Neutrophil (primary cell): ENCODE results near the gene SLC10A7.

ENCODE experiments used
- H3K27ac ChIP-seq: fragments of 200-600 bp; sonication (generic); 2 replicates; pipeline ENCODE4 v1.5.1; 2016; ENCODE audit warnings: mild to moderate bottlenecking, moderate library complexity
- H3K27me3 ChIP-seq: fragments of 200-600 bp; sonication (generic); 2 replicates; pipeline ENCODE4 v1.6.0; 2016; ENCODE audit warnings: mild to moderate bottlenecking
- H3K36me3 ChIP-seq: fragments of 200-600 bp; sonication (generic); 2 replicates; pipeline ENCODE4 v1.5.1; 2017
- H3K4me1 ChIP-seq, 2 experiments: fragments of 200-600 bp in 1 of 2; sonication (generic) in 1 of 2; 1 replicate in 1 of 2; 2 replicates in 1 of 2; pipeline versions ENCODE4 v1.5.1 to v1.6.1; 2013 to 2016; ENCODE audit warnings: low read depth in 1 of 2, low read length in 1 of 2, mild to moderate bottlenecking in 1 of 2, moderate library complexity in 1 of 2; ENCODE audit not compliant: control insufficient read depth in 1 of 2, insufficient read depth in 1 of 2
- H3K4me3 ChIP-seq, 2 experiments: fragments of 200-600 bp in 1 of 2; sonication (generic) in 1 of 2; 1 replicate in 1 of 2; 2 replicates in 1 of 2; pipeline ENCODE4 v1.5.1; 2013 to 2016; ENCODE audit warnings: low read depth in 1 of 2, low read length in 1 of 2, mild to moderate bottlenecking in 1 of 2, moderate library complexity in 1 of 2
- H3K9me3 ChIP-seq: fragments of 200-600 bp; sonication (generic); 2 replicates; pipeline ENCODE4 v1.5.1; 2016
- TF ChIP-seq, protein P1 (sequence below): fragments of 200-600 bp; sonication (generic); IDR thresholded peaks from 2 replicates; pipeline ENCODE4 v1.5.1; 2016; ENCODE audit warnings: antibody characterized with exemption

Gene SLC10A7

DNA sequence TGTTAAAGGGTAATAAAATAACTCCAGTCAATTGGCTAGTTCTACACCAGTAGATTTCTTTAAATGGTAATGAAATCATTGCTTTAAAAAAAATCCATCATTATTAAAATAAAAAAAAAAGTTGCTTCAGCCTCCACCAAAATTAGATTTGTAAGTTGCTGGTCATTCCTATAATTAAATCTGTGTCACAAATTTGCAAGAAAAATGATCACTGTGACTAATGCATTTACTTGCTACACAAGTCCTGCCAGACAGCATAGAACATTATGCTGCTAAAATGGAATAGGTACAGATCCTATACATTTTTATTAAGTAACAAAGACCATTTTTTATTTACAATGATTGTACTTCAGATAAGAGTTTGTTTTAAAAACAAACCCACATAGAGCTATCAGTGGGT lies 85.8 kb downstream of the SLC10A7 start:
- Histone ChIP-seq H3K36me3 (no peaks in the 10 kb centered on the region), H3K27ac (no peak overlapping the region), H3K9me3 (no peaks in the 10 kb centered on the region), H3K4me3 (no peak overlapping the region), H3K27me3 (no peaks in the 10 kb centered on the region), H3K4me1 (no peaks in the 10 kb centered on the region)
- TF ChIP-seq, protein P1, sequence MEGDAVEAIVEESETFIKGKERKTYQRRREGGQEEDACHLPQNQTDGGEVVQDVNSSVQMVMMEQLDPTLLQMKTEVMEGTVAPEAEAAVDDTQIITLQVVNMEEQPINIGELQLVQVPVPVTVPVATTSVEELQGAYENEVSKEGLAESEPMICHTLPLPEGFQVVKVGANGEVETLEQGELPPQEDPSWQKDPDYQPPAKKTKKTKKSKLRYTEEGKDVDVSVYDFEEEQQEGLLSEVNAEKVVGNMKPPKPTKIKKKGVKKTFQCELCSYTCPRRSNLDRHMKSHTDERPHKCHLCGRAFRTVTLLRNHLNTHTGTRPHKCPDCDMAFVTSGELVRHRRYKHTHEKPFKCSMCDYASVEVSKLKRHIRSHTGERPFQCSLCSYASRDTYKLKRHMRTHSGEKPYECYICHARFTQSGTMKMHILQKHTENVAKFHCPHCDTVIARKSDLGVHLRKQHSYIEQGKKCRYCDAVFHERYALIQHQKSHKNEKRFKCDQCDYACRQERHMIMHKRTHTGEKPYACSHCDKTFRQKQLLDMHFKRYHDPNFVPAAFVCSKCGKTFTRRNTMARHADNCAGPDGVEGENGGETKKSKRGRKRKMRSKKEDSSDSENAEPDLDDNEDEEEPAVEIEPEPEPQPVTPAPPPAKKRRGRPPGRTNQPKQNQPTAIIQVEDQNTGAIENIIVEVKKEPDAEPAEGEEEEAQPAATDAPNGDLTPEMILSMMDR = no peak

DNA sequence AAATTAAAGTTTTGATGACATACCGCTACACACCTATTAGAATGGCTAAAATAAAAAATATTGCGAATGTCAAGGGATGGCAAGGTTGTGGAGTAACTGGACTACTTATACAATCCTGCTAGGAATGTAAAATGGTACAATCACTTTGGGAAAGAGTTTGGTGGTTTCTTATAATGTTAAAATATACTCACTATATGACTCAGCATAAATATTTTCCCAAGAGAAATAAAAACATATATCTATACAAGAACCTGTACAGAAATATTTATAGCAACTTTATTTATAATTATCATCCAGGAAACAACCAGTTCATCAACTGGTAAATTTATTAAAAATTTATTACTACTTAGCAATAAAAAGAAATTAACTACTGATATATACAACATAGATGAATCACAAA lies 89.7 kb downstream of the SLC10A7 start:
- no peaks in the 10 kb centered on the region for H3K36me3 ChIP-seq
- no peaks in the 10 kb centered on the region for H3K27me3 ChIP-seq

DNA sequence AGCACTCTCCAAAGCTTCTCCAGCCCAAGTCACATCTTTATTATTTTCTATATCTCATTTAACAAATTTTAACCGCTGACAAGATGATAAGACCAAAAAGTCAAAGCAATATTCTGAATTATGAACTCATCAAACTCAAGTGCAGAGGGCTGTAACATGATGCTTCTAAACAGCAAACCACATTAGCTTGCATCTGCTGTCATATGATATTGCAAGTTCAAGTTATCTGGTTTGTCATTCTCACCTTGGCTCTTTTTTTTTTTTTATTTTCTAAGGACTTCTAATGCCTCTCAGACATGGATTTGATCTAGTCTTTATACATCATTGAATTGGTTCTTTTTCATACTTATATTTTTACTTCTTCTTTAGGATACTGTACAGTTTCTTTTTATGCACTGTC lies 93.4 kb downstream of the SLC10A7 start:
- Histone ChIP-seq H3K4me1 (no peaks in the 10 kb centered on the region), H3K36me3 (no peaks in the 10 kb centered on the region), H3K4me3 (no peak overlapping the region), H3K9me3 (no peaks in the 10 kb centered on the region), H3K27ac (no peak overlapping the region), H3K27me3 (no peaks in the 10 kb centered on the region)
- TF ChIP-seq, protein P1 = no peak

More for the DNA sequence above, 89.7 kb downstream of the SLC10A7 start:
- TF ChIP-seq, protein P1 = no peak
- Histone ChIP-seq H3K27ac (no peak overlapping the region), H3K9me3 (no peaks in the 10 kb centered on the region), H3K4me3 (no peak overlapping the region), H3K4me1 (no peaks in the 10 kb centered on the region)

- Histone ChIP-seq H3K4me3 (no peak overlapping the region), H3K9me3 (no peaks in the 10 kb centered on the region), H3K27me3 (no peaks in the 10 kb centered on the region), H3K4me1 (no peaks in the 10 kb centered on the region), H3K27ac (no peak overlapping the region), H3K36me3 (no peaks in the 10 kb centered on the region)
- TF ChIP-seq, protein P1 = no peak
Measured at GRCh38 chr4:146417822-146418221, 103.9 kb downstream of the SLC10A7 start.

- Histone ChIP-seq H3K27ac (no peak overlapping the region), H3K4me1 (no peaks in the 10 kb centered on the region), H3K36me3 (no peaks in the 10 kb centered on the region), H3K4me3 (no peak overlapping the region), H3K27me3 (no peaks in the 10 kb centered on the region), H3K9me3 (no peaks in the 10 kb centered on the region)
- TF ChIP-seq, protein P1 = no peak
Measured at GRCh38 chr4:146415829-146416228, 105.9 kb downstream of the SLC10A7 start.

DNA sequence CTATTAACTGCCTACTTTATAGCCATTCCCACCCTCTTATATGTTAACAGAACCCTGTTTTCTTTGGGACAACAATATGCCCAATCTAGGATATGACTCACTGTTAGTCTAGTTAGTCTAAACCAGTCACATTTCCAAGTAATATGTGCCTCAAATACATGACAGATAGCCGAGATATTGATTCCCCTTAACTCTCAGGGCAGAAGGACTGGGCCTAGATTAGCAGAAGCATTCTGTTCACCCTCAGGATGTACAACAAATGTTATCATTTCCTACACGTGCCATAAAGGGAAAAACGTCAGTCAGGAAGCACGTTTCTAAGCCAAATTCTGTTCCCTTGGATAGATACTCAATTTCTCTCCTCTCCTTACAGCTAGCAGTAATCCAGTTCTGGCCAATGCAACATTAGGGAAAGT lies 114.1 kb downstream of the SLC10A7 start:
- Histone ChIP-seq H3K27ac (no peak overlapping the region), H3K4me3 (no peak overlapping the region), H3K9me3 (no peaks in the 10 kb centered on the region), H3K27me3 (no peaks in the 10 kb centered on the region), H3K4me1 (no peaks in the 10 kb centered on the region), H3K36me3 (no peaks in the 10 kb centered on the region)
- TF ChIP-seq, protein P1 = no peak
